GM21447 (cell line): ENCODE data around the gene TBL1XR1.
A peak's percentile ranks its signal among the peaks of the same experiment; 100 is the strongest.
"Not testable (repeated sequence)": the region's sequence is repeated elsewhere in the genome, so short reads cannot be mapped to it uniquely, and the experiment has no call there.

Experiments
- ATAC-seq: cut with Tn5 transposase; IDR thresholded peaks from one replicate; pipeline ENCODE4 v1.9.1; 2021; ENCODE audit not compliant: unreplicated experiment

TBL1XR1 gene

GRCh38 chr3:177208781-177209180 lies 11.5 kb upstream of the TBL1XR1 start:
- ATAC-seq = no peak

DNA sequence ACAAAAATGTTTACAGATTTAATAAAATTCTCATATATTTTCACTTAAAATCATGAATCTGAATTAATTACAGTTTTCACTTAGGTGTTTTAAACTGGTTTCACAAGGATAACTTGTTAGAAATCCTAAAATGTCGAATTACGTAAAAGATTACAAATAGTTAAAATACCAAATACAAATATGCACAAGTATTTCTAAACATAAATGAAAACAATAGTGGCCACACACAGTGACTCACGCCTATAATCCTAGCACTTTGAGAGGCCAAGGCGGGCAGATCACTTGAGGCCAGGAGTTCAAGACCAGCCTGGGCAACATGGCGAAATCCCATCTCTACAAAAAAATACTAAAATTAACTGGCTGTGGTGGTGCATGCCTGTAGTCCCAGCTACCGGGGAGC lies 10.9 kb upstream of the TBL1XR1 start:
- no peak for ATAC-seq

GRCh38 chr3:177206936-177207335 lies 9.7 kb upstream of the TBL1XR1 start:
- ATAC-seq = no peak

- no peak for ATAC-seq
Observed at GRCh38 chr3:177203689-177204395, 6.6 kb upstream of the TBL1XR1 start.

DNA sequence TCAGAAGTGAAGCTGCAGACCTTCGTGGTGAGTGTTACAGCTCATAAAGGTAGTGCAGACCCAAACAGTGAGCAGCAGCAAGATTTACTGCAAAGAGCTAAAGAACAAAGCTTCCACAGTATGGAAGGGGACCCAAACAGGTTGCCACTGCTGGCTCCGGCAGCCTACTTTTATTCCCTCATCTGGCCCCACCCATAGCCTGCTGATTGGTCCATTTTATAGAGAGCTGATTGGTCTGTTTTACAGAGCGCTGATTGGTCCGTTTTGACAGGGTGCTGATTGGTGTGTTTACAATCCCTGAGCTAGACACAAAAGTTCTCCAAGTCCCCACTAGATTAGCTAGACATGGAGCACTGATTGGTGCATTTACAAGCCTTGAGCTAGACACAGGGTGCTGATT lies 5.7 kb upstream of the TBL1XR1 start:
- ATAC-seq = not testable (repeated sequence)

DNA sequence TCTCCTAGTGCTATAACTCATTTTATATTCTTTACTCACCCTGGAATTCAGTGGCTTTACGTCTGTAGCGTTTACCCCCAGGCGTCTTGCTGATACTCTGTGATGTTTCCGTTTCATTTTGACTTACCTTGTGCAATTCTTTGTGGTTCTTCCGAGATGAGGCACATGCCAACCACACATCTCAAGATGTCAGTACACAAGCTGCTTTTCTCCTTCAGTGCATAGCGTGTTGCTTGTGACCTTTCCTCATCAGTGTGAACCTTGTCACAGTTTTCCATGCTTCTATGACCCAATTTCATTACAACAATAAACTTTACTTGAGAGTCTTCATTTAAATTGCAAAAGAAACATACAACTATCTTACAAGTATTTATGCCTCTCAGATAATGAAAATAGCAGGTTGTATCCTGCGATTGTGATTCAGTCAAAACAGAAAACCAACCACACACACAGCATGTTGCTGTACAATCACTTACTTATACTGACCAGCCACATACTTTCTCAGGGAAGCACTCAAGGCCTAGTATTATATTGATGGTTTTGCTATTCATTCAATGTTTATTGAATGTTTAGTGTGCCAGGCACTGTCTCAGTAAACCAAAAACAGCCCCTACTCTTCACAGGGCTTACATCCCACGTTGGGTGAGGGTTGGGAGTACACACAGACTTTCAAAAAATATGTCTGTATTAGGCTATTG lies 4.6 kb upstream of the TBL1XR1 start:
- ATAC-seq = peak; percentile 76

DNA sequence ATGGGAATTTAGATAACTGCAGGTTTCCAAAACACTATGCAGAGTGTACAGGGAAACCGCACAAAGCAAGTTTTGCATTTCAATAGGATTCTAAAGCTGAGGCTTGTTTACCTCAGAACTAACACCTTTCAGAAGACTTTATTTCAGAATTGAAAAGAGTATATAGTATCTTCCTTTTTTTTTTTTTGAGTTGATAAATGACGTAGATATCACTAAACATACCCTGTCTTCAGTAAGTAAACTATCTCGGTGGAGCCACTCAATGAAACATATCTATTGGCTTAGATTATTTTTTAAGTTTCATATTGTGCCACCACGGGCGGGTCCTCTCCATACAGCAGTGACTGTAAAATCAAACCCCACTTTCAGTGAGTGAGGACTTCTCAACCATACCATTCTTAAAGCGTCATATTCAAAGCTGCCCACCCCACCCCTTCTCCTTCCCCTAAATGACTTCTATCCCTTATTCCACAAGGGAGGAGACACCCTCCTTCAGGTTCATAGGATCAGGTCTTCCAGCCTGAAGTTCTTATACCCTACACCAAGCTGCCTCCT lies 2.0 kb upstream of the TBL1XR1 start:
- no peak for ATAC-seq

GRCh38 chr3:177197727-177198460 lies 612 bp upstream of the TBL1XR1 start:
- peak; percentile 15 for ATAC-seq

GRCh38 chr3:177196456-177197040 lies 734 bp downstream of the TBL1XR1 start:
- peak; percentile 0 for ATAC-seq

DNA sequence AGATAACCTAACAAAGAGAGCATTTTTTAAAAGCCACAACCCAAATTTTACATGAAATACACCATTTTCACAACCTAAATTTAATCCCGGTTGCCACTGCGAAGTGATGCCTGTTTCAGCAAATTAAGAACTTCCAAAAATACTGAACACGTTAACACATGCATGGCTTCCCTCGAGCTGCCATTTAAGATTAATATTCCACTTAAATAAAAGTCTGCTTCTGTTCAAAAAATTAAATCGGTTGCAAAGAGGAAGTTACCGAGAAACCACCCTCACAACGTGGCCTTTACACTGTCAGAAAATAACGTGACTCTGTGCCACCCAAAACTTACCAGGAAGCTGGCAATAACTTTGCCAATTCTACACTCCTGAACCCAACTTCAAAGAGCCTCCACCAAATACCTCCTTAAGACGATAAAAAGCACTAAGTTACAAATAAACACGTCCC lies 1.2 kb downstream of the TBL1XR1 start:
- no peak for ATAC-seq

DNA sequence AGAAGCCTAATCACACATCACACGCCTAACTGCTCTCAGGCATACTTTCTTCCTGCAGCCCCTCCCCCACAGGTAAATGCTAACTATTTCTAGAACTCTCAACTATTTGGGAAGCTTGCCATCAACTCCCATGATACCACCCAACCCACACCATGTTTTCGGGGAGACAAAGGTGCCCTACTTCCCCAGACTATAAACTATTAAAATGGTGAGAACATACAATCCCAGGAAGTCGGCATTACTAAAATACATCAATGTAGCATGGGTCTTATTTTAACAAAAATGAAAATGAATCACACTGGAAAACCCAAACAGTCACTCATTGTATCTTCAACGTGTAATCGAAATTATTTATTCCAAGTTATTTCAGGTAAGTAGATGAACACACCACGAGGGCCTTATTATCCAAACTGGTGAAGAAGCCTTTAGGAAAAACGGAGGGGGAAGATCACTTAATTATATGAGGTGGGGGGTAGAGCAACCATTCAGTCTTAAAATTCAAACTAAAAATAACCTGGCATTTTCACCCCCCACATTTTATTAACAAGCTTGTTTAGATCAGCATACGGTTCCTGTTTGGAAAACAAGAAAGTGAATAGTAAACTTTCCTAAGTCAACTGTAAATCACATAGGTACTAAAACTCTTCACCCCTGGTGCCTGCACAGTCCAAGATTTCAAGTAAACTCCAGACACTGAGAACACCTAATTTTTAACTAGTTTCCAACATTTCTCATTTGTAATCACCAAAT lies 1.9 kb downstream of the TBL1XR1 start:
- ATAC-seq = no peak

- no peak for ATAC-seq
Observed at GRCh38 chr3:177194299-177194698, 3.0 kb downstream of the TBL1XR1 start.

DNA sequence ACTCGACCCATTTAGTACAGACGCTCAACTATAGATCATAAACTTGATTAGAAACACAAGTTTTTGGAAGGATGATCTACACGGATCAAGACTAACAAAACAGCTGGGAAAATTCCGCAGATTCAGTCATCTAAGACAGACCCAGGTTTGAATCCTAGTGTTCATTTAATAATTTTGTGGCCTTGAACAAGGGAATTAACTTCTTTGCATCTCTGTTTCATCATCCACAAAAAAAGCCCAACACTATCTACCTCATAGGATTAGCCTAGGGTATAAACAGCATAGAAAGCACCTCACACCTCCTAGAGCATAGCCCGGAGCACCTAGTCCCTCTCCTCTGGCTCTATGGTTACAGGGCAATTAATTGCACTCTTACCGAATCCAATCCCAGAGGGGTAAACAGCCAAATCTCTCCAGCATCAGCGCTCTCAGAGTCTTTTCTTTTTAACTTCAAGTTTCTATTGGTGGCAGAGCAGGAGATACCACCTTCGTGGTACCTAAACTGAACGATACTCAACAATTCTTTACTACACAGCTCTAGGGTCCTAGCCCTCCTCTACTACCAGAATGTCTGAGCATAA lies 3.5 kb downstream of the TBL1XR1 start:
- ATAC-seq = no peak

DNA sequence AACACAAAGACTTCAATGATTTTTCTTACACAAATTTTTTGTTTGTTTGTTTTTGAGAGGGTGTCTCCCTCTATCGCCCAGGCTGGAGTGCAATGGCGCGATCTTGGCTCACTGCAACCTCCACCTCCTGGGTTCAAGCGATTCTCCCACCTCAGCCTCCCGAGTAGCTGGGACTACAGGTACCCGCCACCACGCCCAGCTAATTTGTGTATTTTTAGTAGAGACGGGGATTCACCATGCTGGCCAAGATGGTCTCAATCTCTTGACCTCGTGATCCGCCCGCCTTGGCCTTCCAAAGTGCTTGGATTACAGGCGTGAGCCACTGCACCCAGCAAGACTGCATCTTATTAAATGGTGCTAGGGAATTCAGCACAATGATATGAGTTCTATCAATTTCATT lies 4.0 kb downstream of the TBL1XR1 start:
- not testable (repeated sequence) for ATAC-seq

DNA sequence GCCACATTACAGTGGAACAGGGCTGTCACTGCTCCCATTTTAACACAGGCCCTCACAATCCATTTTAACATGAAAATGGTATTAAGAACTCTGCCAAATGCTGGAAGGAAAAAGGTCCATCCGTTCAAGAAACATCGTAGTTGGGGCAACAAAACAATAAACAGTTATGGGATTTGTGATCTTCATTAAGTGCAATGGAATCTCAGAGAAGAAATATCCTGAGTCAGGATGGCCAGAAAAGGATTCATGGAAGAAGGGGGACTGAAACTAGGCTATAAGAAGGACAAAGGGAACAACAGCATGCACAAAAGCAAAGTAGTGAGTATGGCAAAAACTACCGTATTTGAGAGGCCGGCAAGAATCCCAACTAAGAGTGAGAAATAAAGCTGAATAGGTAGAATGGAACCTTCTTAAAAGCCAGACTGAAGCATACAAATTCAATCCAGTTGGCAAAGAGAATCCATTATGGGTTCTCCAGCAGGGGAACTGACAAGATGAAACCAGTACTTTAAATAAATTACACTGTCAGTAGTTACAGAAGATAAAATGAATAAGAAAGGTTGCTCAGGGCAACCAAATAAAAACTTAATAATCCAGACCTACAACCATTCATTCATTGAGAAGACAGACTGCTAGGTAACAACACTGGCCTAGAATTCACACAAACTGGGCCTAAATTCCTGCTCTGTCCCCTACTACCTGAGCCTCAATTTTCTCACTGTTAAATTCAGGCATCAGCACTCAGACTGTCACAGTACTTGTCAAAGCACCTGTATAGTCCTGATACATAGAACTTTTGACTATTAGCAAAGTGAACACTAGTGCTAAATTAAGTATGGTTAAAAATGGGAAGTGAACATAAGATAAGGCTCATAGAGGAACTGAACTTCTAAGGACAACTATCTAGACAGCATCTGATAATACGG lies 6.3 kb downstream of the TBL1XR1 start:
- no peak for ATAC-seq

DNA sequence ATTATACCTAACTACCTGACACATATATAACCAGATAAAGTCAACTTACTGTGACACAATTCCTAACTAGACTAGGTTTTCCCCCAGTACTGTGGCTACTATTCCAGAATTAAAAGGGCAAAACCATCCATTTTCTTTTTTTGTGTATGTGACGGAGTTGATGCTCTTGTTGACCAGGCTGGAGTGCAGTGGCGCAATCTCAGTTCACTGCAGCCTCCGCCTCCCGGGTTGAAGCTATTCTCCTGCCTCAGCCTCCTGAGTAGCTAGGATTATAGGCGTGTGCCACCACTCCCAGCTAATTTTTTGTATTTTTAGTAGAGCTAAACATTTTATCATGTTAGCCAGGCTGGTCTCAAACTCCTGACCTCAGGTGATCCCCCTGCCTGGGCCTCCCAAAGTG lies 7.1 kb downstream of the TBL1XR1 start:
- ATAC-seq = not testable (repeated sequence)

DNA sequence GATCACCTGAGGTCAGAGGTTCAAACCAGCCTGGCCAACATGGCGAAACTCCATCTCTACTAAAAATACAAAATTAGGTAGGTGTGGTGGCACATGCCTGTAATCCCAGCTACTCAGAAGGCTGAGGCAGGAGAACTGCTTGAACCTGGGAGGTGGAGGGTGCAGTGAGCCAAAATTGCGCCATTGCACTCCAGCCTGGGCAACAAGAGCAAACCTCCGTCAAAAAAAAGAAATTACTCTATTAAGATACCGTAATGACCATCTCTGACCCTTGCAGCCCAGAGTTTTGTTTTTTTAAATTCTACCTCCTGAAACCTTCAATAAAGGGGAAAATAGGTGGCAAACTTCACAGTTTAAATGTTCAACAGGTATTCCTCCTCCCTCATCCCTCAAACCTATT lies 9.0 kb downstream of the TBL1XR1 start:
- not testable (repeated sequence) for ATAC-seq

DNA sequence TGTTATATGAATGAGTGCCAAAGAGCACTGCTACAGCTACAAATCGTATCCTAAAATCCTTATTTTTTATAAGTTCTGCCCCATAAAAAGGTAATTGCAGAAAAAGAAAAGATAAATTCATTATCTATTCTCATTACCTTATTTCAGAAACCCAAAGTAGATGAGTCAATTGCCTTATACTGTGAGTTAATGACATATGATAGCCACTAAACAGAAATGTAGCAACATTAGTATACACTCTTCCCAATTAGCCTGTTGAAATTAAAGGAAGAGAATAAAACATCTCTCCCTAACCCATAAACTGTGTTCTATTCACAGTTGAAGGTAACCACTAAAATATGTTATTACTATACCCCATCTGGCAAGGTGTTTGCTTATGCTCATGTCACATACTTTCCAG lies 11.0 kb downstream of the TBL1XR1 start:
- ATAC-seq = no peak

GRCh38 chr3:177185035-177185574 lies 12.2 kb downstream of the TBL1XR1 start:
- peak; percentile 41 for ATAC-seq
